K562 (cell line): ENCODE results near the gene DGLUCY. TPM values are rescaled to one million over a fixed set of nuclear protein-coding genes. Genes with fewer than 3 reads are reported as not detected.
A peak's percentile ranks its signal among the peaks of the same experiment; 100 is the strongest.

Experiments
- E2F3 ChIP-seq: fragments of 250-450 bp; sonication (Bioruptor Pico); IDR thresholded peaks from 2 replicates; pipeline ENCODE4 v1.4.0; 2020; ENCODE audit warnings: mild to moderate bottlenecking
- EHMT2 ChIP-seq: fragments of 450-650 bp; IDR thresholded peaks from 2 replicates; pipeline ENCODE4 v1.6.1; 2018; ENCODE audit warnings: antibody characterized with exemption
- LEF1 ChIP-seq: fragments of 450-650 bp; IDR thresholded peaks from 2 replicates; pipeline ENCODE4 v1.6.1; 2016; ENCODE audit warnings: mild to moderate bottlenecking
- MTA3 ChIP-seq: fragments of 450-650 bp; formaldehyde crosslinking; IDR thresholded peaks from 2 replicates; pipeline ENCODE4 v1.6.1; 2017; ENCODE audit warnings: mild to moderate bottlenecking, borderline replicate concordance
- NR1H2 ChIP-seq: sonication (generic); formaldehyde crosslinking; IDR thresholded peaks from 2 replicates; pipeline ENCODE4 v1.4.0; 2020; ENCODE audit warnings: mild to moderate bottlenecking, missing genetic modification reagents
- TFAP4 ChIP-seq: sonication (generic); formaldehyde crosslinking; IDR thresholded peaks from 2 replicates; pipeline ENCODE4 v1.8.0; 2022; ENCODE audit warnings: missing genetic modification reagents, mild to moderate bottlenecking, moderate library complexity, borderline replicate concordance
- ZBTB7A ChIP-seq: IDR thresholded peaks from 2 replicates; pipeline ENCODE4 v1.6.1; 2011; ENCODE audit warnings: low read depth, mild to moderate bottlenecking, low read length, moderate library complexity, borderline replicate concordance; ENCODE audit not compliant: control insufficient read depth
- ZFP36 ChIP-seq: fragments of 150-350 bp; IDR thresholded peaks from 2 replicates; pipeline ENCODE4 v1.6.1; 2018; ENCODE audit warnings: low read length, low read depth; ENCODE audit not compliant: partially characterized antibody
- ZHX1 ChIP-seq: fragments of 150-350 bp; conservative IDR thresholded peaks from 2 replicates; pipeline ENCODE4 v1.6.1; 2014; ENCODE audit warnings: low read length
- ZNF24 ChIP-seq: fragments of 450-650 bp; IDR thresholded peaks from 2 replicates; pipeline ENCODE4 v1.6.1; 2016
- polyA plus RNA-seq, 8 experiments: library from polyadenylated mRNA; depleted of rRNA in 4 of 8; stranded (reverse) in 5 of 8; unstranded in 3 of 8; fragments of >200 nt; fragmentation: Nextera tagmentation in 2 of 8; fragmentation: Illumina TruSeq in 1 of 8; extraction: Ambion mirVana in 2 of 8; extraction: Trizol in 1 of 8; gene quantifications; 2 replicates each; pipeline versions ENCODE4 v1.2.1 to v1.2.3, GENCODE V29; 2011 to 2014; ENCODE audit warnings: inconsistent platforms in 1 of 8, missing spikeins in 1 of 8
- total RNA-seq, 7 experiments: library from RNA; depleted of rRNA in 6 of 7; stranded (reverse); fragments of >200 nt in 6 of 7; fragmentation: Illumina TruSeq in 2 of 7; extraction: Trizol in 2 of 7; gene quantifications; 2 replicates each; pipeline versions ENCODE4 v1.2.1 to v1.2.3, GENCODE V29; 2011 to 2021; ENCODE audit warnings: low replicate concordance in 1 of 7
- TF ChIP-seq, protein P1 (sequence below): sonication (generic); formaldehyde crosslinking; IDR thresholded peaks from 2 replicates; pipeline ENCODE4 v1.8.1; 2023; ENCODE audit warnings: mild to moderate bottlenecking, missing genetic modification reagents, moderate library complexity
- TF ChIP-seq, protein P2 (sequence below): fragments of 250-450 bp; sonication (Bioruptor Pico); IDR thresholded peaks from 2 replicates; pipeline ENCODE4 v1.5.0; 2021; ENCODE audit warnings: mild to moderate bottlenecking, moderate library complexity
- TF ChIP-seq, protein P3 (sequence below): fragments of 250-450 bp; sonication (Bioruptor Pico); IDR thresholded peaks from 2 replicates; pipeline ENCODE4 v1.5.0; 2021
- TF ChIP-seq, protein P4 (sequence below): fragments of 450-650 bp; IDR thresholded peaks from 2 replicates; pipeline ENCODE4 v1.6.1; 2016

The DGLUCY gene
- total and polyA plus RNA-seq, 9 of the 15 experiments (the other 6 are each of a cell fraction or from before 2014, with no cell fraction given), result 9.9 to 28.4 (median 21.0) TPM

- TF ChIP-seq, protein P1, sequence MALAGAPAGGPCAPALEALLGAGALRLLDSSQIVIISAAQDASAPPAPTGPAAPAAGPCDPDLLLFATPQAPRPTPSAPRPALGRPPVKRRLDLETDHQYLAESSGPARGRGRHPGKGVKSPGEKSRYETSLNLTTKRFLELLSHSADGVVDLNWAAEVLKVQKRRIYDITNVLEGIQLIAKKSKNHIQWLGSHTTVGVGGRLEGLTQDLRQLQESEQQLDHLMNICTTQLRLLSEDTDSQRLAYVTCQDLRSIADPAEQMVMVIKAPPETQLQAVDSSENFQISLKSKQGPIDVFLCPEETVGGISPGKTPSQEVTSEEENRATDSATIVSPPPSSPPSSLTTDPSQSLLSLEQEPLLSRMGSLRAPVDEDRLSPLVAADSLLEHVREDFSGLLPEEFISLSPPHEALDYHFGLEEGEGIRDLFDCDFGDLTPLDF (CRISPR knock-in tag), result no peak
- TF ChIP-seq EHMT2 (peak; percentile 61; the same call in 1 of the 2 replicates), ZFP36 (no peak), TFAP4 (CRISPR knock-in tag) (peak; percentile 63; the same call in 1 of the 2 replicates), LEF1 (peak; percentile 83), ZHX1 (no peak), MTA3 (peak; percentile 78; the same call in 1 of the 2 replicates), NR1H2 (CRISPR knock-in tag) (no peak), ZBTB7A (no peak; the same call in 1 of the 2 replicates), E2F3 (no peak), ZNF24 (no peak; the same call in 1 of the 2 replicates)
- TF ChIP-seq, protein P2, sequence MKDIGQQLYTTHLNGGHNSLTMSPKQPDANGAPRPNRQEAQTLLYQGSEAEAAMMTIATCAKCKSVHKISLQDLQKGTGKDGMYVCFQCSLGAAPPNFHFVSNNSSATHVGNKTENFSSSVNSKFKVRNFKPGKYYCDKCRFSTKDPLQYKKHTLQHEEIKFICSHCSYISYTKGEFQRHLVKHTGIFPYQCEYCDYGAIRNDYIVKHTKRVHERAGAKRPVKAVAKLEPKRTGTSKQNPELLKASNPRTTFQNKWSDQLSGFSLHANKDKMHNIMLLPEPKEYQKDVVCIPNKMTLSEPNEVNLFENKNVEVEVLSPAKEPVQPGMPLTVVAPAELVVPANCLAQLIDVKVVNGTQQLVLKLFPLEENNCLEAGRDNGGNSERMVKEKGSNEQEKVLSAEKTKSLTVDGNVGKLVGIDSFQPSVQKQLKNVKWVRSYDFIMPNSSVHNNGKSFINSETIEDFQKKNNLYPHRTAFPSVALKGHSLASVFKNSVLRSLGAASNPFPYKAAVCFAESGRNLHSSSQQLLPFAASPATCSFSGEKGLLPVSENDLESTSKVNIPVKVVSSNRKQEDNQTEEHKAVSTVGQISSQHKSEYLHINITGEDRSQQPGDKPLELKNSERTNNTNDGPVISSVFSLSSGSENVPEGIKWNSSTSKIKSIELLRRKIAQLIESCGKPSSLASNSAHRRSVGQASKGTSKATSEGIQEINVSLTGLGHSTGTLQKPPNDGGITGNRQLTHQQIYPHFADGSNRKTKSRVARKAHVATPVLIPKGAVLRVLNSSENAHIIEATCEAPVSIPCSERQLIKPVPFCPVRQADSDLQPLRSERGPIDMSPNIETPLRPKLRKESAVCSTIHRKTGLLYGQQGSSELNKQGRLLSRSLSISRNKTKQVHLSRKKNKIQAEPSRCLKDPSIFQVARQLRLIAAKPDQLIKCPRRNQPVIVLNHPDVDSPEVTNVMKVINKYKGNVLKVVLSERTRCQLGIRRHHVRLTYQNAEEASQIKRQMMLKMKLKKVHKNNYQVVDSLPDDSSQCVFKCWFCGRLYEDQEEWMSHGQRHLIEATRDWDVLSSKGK (CRISPR knock-in tag), result no peak
- TF ChIP-seq, protein P3, sequence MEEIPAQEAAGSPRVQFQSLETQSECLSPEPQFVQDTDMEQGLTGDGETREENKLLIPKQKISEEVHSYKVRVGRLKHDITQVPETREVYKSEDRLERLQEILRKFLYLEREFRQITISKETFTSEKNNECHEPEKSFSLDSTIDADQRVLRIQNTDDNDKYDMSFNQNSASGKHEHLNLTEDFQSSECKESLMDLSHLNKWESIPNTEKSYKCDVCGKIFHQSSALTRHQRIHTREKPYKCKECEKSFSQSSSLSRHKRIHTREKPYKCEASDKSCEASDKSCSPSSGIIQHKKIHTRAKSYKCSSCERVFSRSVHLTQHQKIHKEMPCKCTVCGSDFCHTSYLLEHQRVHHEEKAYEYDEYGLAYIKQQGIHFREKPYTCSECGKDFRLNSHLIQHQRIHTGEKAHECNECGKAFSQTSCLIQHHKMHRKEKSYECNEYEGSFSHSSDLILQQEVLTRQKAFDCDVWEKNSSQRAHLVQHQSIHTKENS (CRISPR knock-in tag), result no peak
- TF ChIP-seq, protein P4, sequence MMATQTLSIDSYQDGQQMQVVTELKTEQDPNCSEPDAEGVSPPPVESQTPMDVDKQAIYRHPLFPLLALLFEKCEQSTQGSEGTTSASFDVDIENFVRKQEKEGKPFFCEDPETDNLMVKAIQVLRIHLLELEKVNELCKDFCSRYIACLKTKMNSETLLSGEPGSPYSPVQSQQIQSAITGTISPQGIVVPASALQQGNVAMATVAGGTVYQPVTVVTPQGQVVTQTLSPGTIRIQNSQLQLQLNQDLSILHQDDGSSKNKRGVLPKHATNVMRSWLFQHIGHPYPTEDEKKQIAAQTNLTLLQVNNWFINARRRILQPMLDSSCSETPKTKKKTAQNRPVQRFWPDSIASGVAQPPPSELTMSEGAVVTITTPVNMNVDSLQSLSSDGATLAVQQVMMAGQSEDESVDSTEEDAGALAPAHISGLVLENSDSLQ, result peak; percentile 69
Observed at GRCh38 chr14:91202234-91202974, 88.5 kb downstream of the DGLUCY start (continued).
